SK-N-SH treated with all-trans-retinoic acid at 6 μM for 48 hours (cell line): ENCODE results near the gene AGTRAP.

Source experiments
- ATAC-seq: fragments of 200-7000 bp; cut with Tn5 transposase; 3 replicates; pipeline ENCODE4 v1.9.1; 2020; ENCODE audit warnings: mild to moderate bottlenecking, moderate library complexity
- ARNTL ChIP-seq: fragments of 450-650 bp; formaldehyde crosslinking; IDR thresholded peaks from 2 replicates; pipeline ENCODE4 v1.5.0; 2020; ENCODE audit warnings: low read depth, mild to moderate bottlenecking, moderate library complexity, borderline replicate concordance
- BACH2 ChIP-seq: fragments of 250-450 bp; sonication (Bioruptor Pico); IDR thresholded peaks from 2 replicates; pipeline ENCODE4 v1.9.0; 2021; ENCODE audit warnings: mild to moderate bottlenecking, borderline replicate concordance
- CREB5 ChIP-seq: fragments of 250-450 bp; sonication (Bioruptor Pico); IDR thresholded peaks from 2 replicates; pipeline ENCODE4 v1.5.1; 2020; ENCODE audit warnings: low read depth, mild to moderate bottlenecking, moderate library complexity
- CSDC2 ChIP-seq: fragments of 250-450 bp; sonication (Bioruptor Pico); IDR thresholded peaks from 2 replicates; pipeline ENCODE4 v1.5.0; 2020; ENCODE audit warnings: mild to moderate bottlenecking, moderate library complexity
- CSRNP3 ChIP-seq: fragments of 250-450 bp; sonication (Bioruptor Pico); IDR thresholded peaks from 2 replicates; pipeline ENCODE4 v1.5.1; 2021; ENCODE audit warnings: mild to moderate bottlenecking, moderate library complexity
- ESRRG ChIP-seq: fragments of 250-450 bp; sonication (Bioruptor Pico); IDR thresholded peaks from 2 replicates; pipeline ENCODE4 v1.6.1; 2021; ENCODE audit warnings: mild to moderate bottlenecking
- ISL1 ChIP-seq: fragments of 250-450 bp; sonication (Bioruptor Pico); IDR thresholded peaks from 2 replicates; pipeline ENCODE4 v2.1.2; 2022; ENCODE audit warnings: mild to moderate bottlenecking, moderate library complexity
- OSR1 ChIP-seq: fragments of 250-450 bp; sonication (Bioruptor Pico); IDR thresholded peaks from 2 replicates; pipeline ENCODE4 v1.8.0; 2022; ENCODE audit warnings: moderate library complexity, mild to moderate bottlenecking, inconsistent platforms
- PATZ1 ChIP-seq: fragments of 250-450 bp; sonication (Bioruptor Pico); IDR thresholded peaks from 2 replicates; pipeline ENCODE4 v1.8.0; 2020; ENCODE audit warnings: mild to moderate bottlenecking, moderate library complexity, borderline replicate concordance
- POU6F1 ChIP-seq: fragments of 250-450 bp; sonication (Bioruptor Pico); IDR thresholded peaks from 2 replicates; pipeline ENCODE4 v1.8.0; 2021; ENCODE audit warnings: low read depth, mild to moderate bottlenecking, moderate library complexity, borderline replicate concordance
- PPARA ChIP-seq: fragments of 250-450 bp; sonication (Bioruptor Pico); IDR thresholded peaks from 2 replicates; pipeline ENCODE4 v1.5.0; 2020; ENCODE audit warnings: mild to moderate bottlenecking, borderline replicate concordance
- RARB ChIP-seq: fragments of 250-450 bp; sonication (Bioruptor Pico); IDR thresholded peaks from 2 replicates; pipeline ENCODE4 v1.8.0; 2021; ENCODE audit warnings: mild to moderate bottlenecking, moderate library complexity
- SNAI2 ChIP-seq: fragments of 250-450 bp; sonication (Bioruptor Pico); IDR thresholded peaks from 2 replicates; pipeline ENCODE4 v1.5.0; 2020; ENCODE audit warnings: mild to moderate bottlenecking, moderate library complexity
- TCF4 ChIP-seq: fragments of 250-450 bp; sonication (Bioruptor Pico); IDR thresholded peaks from 2 replicates; pipeline ENCODE4 v1.8.0; 2021; ENCODE audit warnings: mild to moderate bottlenecking, moderate library complexity, borderline replicate concordance
- TOX ChIP-seq: fragments of 250-450 bp; sonication (Bioruptor Pico); IDR thresholded peaks from 2 replicates; pipeline ENCODE4 v1.8.0; 2021; ENCODE audit warnings: mild to moderate bottlenecking, moderate library complexity, borderline replicate concordance
- TSHZ2 ChIP-seq: fragments of 250-450 bp; sonication (Bioruptor Pico); IDR thresholded peaks from 2 replicates; pipeline ENCODE4 v1.5.0; 2020; ENCODE audit warnings: mild to moderate bottlenecking, moderate library complexity
- ZC3H10 ChIP-seq: fragments of 250-450 bp; sonication (Bioruptor Pico); IDR thresholded peaks from 2 replicates; pipeline ENCODE4 v1.5.1; 2021; ENCODE audit warnings: mild to moderate bottlenecking, moderate library complexity
- ZFP3 ChIP-seq: fragments of 250-450 bp; sonication (Bioruptor Pico); IDR thresholded peaks from 2 replicates; pipeline ENCODE4 v1.5.0; 2020; ENCODE audit warnings: mild to moderate bottlenecking, moderate library complexity
- ZFP30 ChIP-seq: fragments of 450-650 bp; formaldehyde crosslinking; IDR thresholded peaks from 2 replicates; pipeline ENCODE4 v1.5.0; 2022; ENCODE audit warnings: mild to moderate bottlenecking, moderate library complexity
- ZNF565 ChIP-seq: fragments of 450-650 bp; formaldehyde crosslinking; conservative IDR thresholded peaks from 2 replicates; pipeline ENCODE4 v1.5.0; 2020; ENCODE audit warnings: low read depth, mild to moderate bottlenecking, moderate library complexity
- ZNF70 ChIP-seq: fragments of 450-650 bp; formaldehyde crosslinking; IDR thresholded peaks from 2 replicates; pipeline ENCODE4 v1.5.0; 2020; ENCODE audit warnings: mild to moderate bottlenecking, moderate library complexity
- ZNF8 ChIP-seq: fragments of 450-650 bp; formaldehyde crosslinking; IDR thresholded peaks from 2 replicates; pipeline ENCODE4 v1.5.0; 2020; ENCODE audit warnings: mild to moderate bottlenecking, moderate library complexity

Gene AGTRAP

GRCh38 chr1:11727119-11727518, 8.8 kb upstream of the AGTRAP start (continued):
- no peak for TF ChIP-seq PATZ1 (CRISPR knock-in tag)
- TF ChIP-seq RARB (CRISPR knock-in tag), result no peak
- TF ChIP-seq ZNF70, result no peak
- TF ChIP-seq CSRNP3, result no peak
- TF ChIP-seq POU6F1 (CRISPR knock-in tag), result no peak
- no peak for TF ChIP-seq ZNF565 (CRISPR knock-in tag)

GRCh38 chr1:11728126-11728806, 7.7 kb upstream of the AGTRAP start:
- ATAC-seq, result no peak
- TF ChIP-seq TSHZ2 (CRISPR knock-in tag), result no peak
- TF ChIP-seq RARB (CRISPR knock-in tag), result no peak
- TF ChIP-seq ARNTL (CRISPR knock-in tag), result no peak
- TF ChIP-seq BACH2 (CRISPR knock-in tag), result no peak
- TF ChIP-seq TOX (CRISPR knock-in tag), result no peak
- no peak for TF ChIP-seq ESRRG (CRISPR knock-in tag)
- no peak for TF ChIP-seq ISL1 (CRISPR knock-in tag)
- no peak for TF ChIP-seq TCF4
- no peak for TF ChIP-seq OSR1 (CRISPR knock-in tag)
- TF ChIP-seq ZFP30, result no peak
- no peak for TF ChIP-seq ZC3H10 (CRISPR knock-in tag)
- TF ChIP-seq CSDC2 (CRISPR knock-in tag), result no peak
- TF ChIP-seq SNAI2 (CRISPR knock-in tag), result no peak
- TF ChIP-seq ZFP3, result no peak
- TF ChIP-seq CREB5, result no peak
- no peak for TF ChIP-seq POU6F1 (CRISPR knock-in tag)

- TF ChIP-seq TOX (CRISPR knock-in tag) (no peak), ZNF8 (CRISPR knock-in tag) (no peak), SNAI2 (CRISPR knock-in tag) (no peak), PATZ1 (CRISPR knock-in tag) (no peak), CSDC2 (CRISPR knock-in tag) (no peak), ZC3H10 (CRISPR knock-in tag) (no peak), ZFP3 (no peak), PPARA (CRISPR knock-in tag) (no peak), CREB5 (no peak)
- TF ChIP-seq, all 23 proteins: peak for 0
- ATAC-seq, result no peak
Observed at GRCh38 chr1:11729155-11729497, 6.8 kb upstream of the AGTRAP start.
